ENCODE results near the gene DCC. TPM values are rescaled to one million over a fixed set of nuclear protein-coding genes. Genes with fewer than 3 reads are reported as not detected.

Gene DCC
- total RNA-seq, 1 donor from 2014 or later: not detected

GRCh38 chr18:52950155-52950554, 610.2 kb downstream of the DCC start:
- intact Hi-C loops (cut with DNase I): no loop called here
- DNase-seq (ENCODE audit: low spot score): no peak

- intact Hi-C loops (cut with DNase I): no loop called here
- no peak for DNase-seq (ENCODE audit: low spot score)
These were observed 613.4 kb downstream of the DCC start for GRCh38 chr18:52953387-52953786.

- no peak for DNase-seq (ENCODE audit: low spot score)
- intact Hi-C loops (cut with DNase I): no loop called here
These were observed 623.5 kb downstream of the DCC start for GRCh38 chr18:52963481-52963880.

GRCh38 chr18:52970686-52971085, 630.7 kb downstream of the DCC start:
- intact Hi-C loops (cut with DNase I): no loop called here
- DNase-seq (ENCODE audit: low spot score): no peak

- DNase-seq (ENCODE audit: low spot score): no peak
- intact Hi-C loops (cut with DNase I): no loop called here
These were observed 631.1 kb downstream of the DCC start for GRCh38 chr18:52971097-52971496.

GRCh38 chr18:52979892-52980291, 639.9 kb downstream of the DCC start:
- intact Hi-C loops (cut with DNase I): no loop called here
- DNase-seq (ENCODE audit: low spot score): no peak

GRCh38 chr18:52991246-52991645, 651.2 kb downstream of the DCC start:
- intact Hi-C loops (cut with DNase I): no loop called here
- no peak for DNase-seq (ENCODE audit: low spot score)

- no peak for DNase-seq (ENCODE audit: low spot score)
- intact Hi-C loops (cut with DNase I): no loop called here
These were observed 652.0 kb downstream of the DCC start for GRCh38 chr18:52992041-52992440.

GRCh38 chr18:52995875-52996274, 655.9 kb downstream of the DCC start:
- intact Hi-C loops (cut with DNase I): no loop called here
- DNase-seq (ENCODE audit: low spot score): no peak

GRCh38 chr18:52999633-53000032, 659.6 kb downstream of the DCC start:
- intact Hi-C loops (cut with DNase I): no loop called here
- DNase-seq (ENCODE audit: low spot score): no peak

- intact Hi-C loops (cut with DNase I): no loop called here
These were observed 664.8 kb downstream of the DCC start for GRCh38 chr18:53004798-53005197.

GRCh38 chr18:53018791-53019190, 678.8 kb downstream of the DCC start:
- intact Hi-C loops (cut with DNase I): no loop called here

More at GRCh38 chr18:53004798-53005197, 664.8 kb downstream of the DCC start:
- DNase-seq (ENCODE audit: low spot score): no peak

GRCh38 chr18:53025247-53025646, 685.2 kb downstream of the DCC start:
- no peak for DNase-seq (ENCODE audit: low spot score)
- intact Hi-C loops (cut with DNase I): no loop called here

More at GRCh38 chr18:53018791-53019190, 678.8 kb downstream of the DCC start:
- no peak for DNase-seq (ENCODE audit: low spot score)

- intact Hi-C loops (cut with DNase I): no loop called here
- DNase-seq (ENCODE audit: low spot score): no peak
These were observed 688.6 kb downstream of the DCC start for GRCh38 chr18:53028565-53028964.

- intact Hi-C loops (cut with DNase I): no loop called here
- DNase-seq (ENCODE audit: low spot score): no peak
These were observed 693.1 kb downstream of the DCC start for GRCh38 chr18:53033128-53033527.

GRCh38 chr18:53038608-53039007, 698.6 kb downstream of the DCC start:
- intact Hi-C loops (cut with DNase I): no loop called here
- DNase-seq (ENCODE audit: low spot score): no peak

- intact Hi-C loops (cut with DNase I): no loop called here
- no peak for DNase-seq (ENCODE audit: low spot score)
These were observed 700.3 kb downstream of the DCC start for GRCh38 chr18:53040286-53040685.

GRCh38 chr18:53056064-53056463, 716.1 kb downstream of the DCC start:
- no peak for DNase-seq (ENCODE audit: low spot score)
- intact Hi-C loops (cut with DNase I): no loop called here

GRCh38 chr18:53070788-53071187, 730.8 kb downstream of the DCC start:
- no peak for DNase-seq (ENCODE audit: low spot score)
- intact Hi-C loops (cut with DNase I): no loop called here

GRCh38 chr18:53080687-53081086, 740.7 kb downstream of the DCC start:
- DNase-seq (ENCODE audit: low spot score): no peak
- intact Hi-C loops (cut with DNase I): no loop called here

GRCh38 chr18:53093636-53094035, 753.6 kb downstream of the DCC start:
- intact Hi-C loops (cut with DNase I): no loop called here
- no peak for DNase-seq (ENCODE audit: low spot score)

GRCh38 chr18:53101536-53102105, 761.6 kb downstream of the DCC start:
- no peak for DNase-seq (ENCODE audit: low spot score)
- intact Hi-C loops (cut with DNase I): no loop called here

Measured in cardiac septum (tissue), 1 donor.